ENCODE data around the gene ARHGAP44. TPM values are rescaled to one million over a fixed set of nuclear protein-coding genes. Genes with fewer than 3 reads are reported as not detected.

ARHGAP44 gene
- total and polyA plus RNA-seq, 7 donors = 0.59 to 3.4 (median 1.7) TPM

GRCh38 chr17:13014801-13015200, 225.5 kb downstream of the ARHGAP44 start:
- WGBS, 3 donors = 87 to 95% (median 88%) methylated on average over 7 of the region's 7 CpGs
- H3K27me3 ChIP-seq (ENCODE audit: insufficient read depth in 3 of 3, low read length in 2 of 3) = no peaks in the 10 kb centered on the region
- H3K4me1 ChIP-seq = peaks cover 7% of the 10 kb centered on the region
- no peak for ATAC-seq
- intact Hi-C loops (cut with DNase I) = no loop called here
- H3K9me3 ChIP-seq = no peaks in the 10 kb centered on the region
- H3K36me3 ChIP-seq (ENCODE audit: insufficient read depth in 1 of 2, low read depth in 1 of 2) = peaks cover 33 to 67% of the 10 kb centered on the region in 2 donors
- TF ChIP-seq CTCF (IDR thresholded peaks at IDR 0.05) = no peak
- no peak for DNase-seq
- H3K27ac ChIP-seq = no peak overlapping the region
- no peak overlapping the region for H3K4me3 ChIP-seq

GRCh38 chr17:13016881-13017654, 227.8 kb downstream of the ARHGAP44 start:
- Histone ChIP-seq H3K9me3 (no peaks in the 10 kb centered on the region), H3K27ac (peak overlapping the region; percentile 90), H3K27me3 (ENCODE audit: insufficient read depth in 3 of 3, low read length in 2 of 3) (no peaks in the 10 kb centered on the region), H3K4me1 (peaks cover 7% of the 10 kb centered on the region), H3K4me3 (peak overlapping the region; percentile 90), H3K36me3 (ENCODE audit: insufficient read depth in 1 of 2, low read depth in 1 of 2) (peaks cover 23 to 44% of the 10 kb centered on the region in 2 donors)
- intact Hi-C loops (cut with DNase I) = no loop called here
- no peak for TF ChIP-seq CTCF (IDR thresholded peaks at IDR 0.05)
- WGBS, 3 donors = 19 to 21% (median 19%) methylated on average over 21 of the region's 21 CpGs
- DNase-seq (no peak), ATAC-seq (peak; percentile 13 to 30 (median 22))

GRCh38 chr17:13017655-13018459, 228.6 kb downstream of the ARHGAP44 start, which contains the start of gene ELAC2:
Gene ELAC2 (minus strand): TSS chr17:13018027. CDS start chr17:13017947, 80 bp downstream.
- peak; percentile 99 to 100 (median 100) for ATAC-seq
- intact Hi-C loops (cut with DNase I) = no loop called here
- Histone ChIP-seq H3K36me3 (ENCODE audit: insufficient read depth in 1 of 2, low read depth in 1 of 2) (peaks cover 17 to 37% of the 10 kb centered on the region in 2 donors), H3K4me1 (peaks cover 7% of the 10 kb centered on the region), H3K27me3 (ENCODE audit: insufficient read depth in 3 of 3, low read length in 2 of 3) (no peaks in the 10 kb centered on the region), H3K4me3 (peak within 1 kb of the TSS; percentile 90), H3K27ac (peak within 1 kb of the TSS; percentile 90), H3K9me3 (no peaks in the 10 kb centered on the region)
- DNase-seq = peak; percentile 96 to 97
- WGBS, 3 donors = 0 to 1% (median 0%) methylated on average over 70 to 79 of the region's 79 CpGs
- TF ChIP-seq CTCF (IDR thresholded peaks at IDR 0.05) = peak; percentile 16

GRCh38 chr17:13024016-13024415, 234.7 kb downstream of the ARHGAP44 start:
- ATAC-seq (peak in 1 of 4 donors; percentile 27), DNase-seq (no peak)
- no peak for TF ChIP-seq CTCF (IDR thresholded peaks at IDR 0.05)
- no peak overlapping the region for H3K4me3 ChIP-seq
- no peaks in the 10 kb centered on the region for H3K4me1 ChIP-seq
- H3K36me3 ChIP-seq (ENCODE audit: insufficient read depth in 1 of 2, low read depth in 1 of 2) = no peaks in the 10 kb centered on the region
- H3K27me3 ChIP-seq (ENCODE audit: insufficient read depth in 3 of 3, low read length in 2 of 3) = peaks cover 0 to 4% (median 0%) of the 10 kb centered on the region in 3 donors
- H3K9me3 ChIP-seq = no peaks in the 10 kb centered on the region
- intact Hi-C loops (cut with DNase I) = no loop called here
- WGBS, 3 donors = 61 to 73% (median 66%) methylated on average over 6 of the region's 6 CpGs
- H3K27ac ChIP-seq = no peak overlapping the region

All from psoas muscle (tissue), 8 donors.